T47D (cell line): ENCODE measurements around the gene TSGA10.
"Not testable (repeated sequence)": the region's sequence is repeated elsewhere in the genome, so short reads cannot be mapped to it uniquely, and the experiment has no call there.

Experiments
- DNase-seq, 2 experiments: peaks; one replicate each; pipeline versions ENCODE4 v3.0.0 to v3.0.0-alpha.2; 2011 to 2012; ENCODE audit warnings: low read depth in 1 of 2, low spot score in 1 of 2
- JUND ChIP-seq: IDR thresholded peaks from 2 replicates; pipeline ENCODE4 v1.6.1; 2012; ENCODE audit warnings: low read depth
- in situ Hi-C: cut with HindIII; loops from 2 replicates; pipeline ENCODE4 v1.10.0; 2016; ENCODE audit warnings: low sequenced_read_pairs, low pct_unique_long_range_greater_than_20kb

The TSGA10 gene

GRCh38 chr2:99028558-99028957, 126.2 kb downstream of the TSGA10 start:
- DNase-seq: no peak
- in situ Hi-C loops: no loop called here
- no peak for TF ChIP-seq JUND

- in situ Hi-C loops: no loop called here
- no peak for DNase-seq
- no peak for TF ChIP-seq JUND
Measured at GRCh38 chr2:99027856-99028255, 126.9 kb downstream of the TSGA10 start.

- in situ Hi-C loops: no loop called here
- no peak for TF ChIP-seq JUND
Measured at GRCh38 chr2:99000708-99001107, 154.0 kb downstream of the TSGA10 start.

GRCh38 chr2:98988695-98989094, 166.0 kb downstream of the TSGA10 start:
- in situ Hi-C loops, DNase-seq: not testable (repeated sequence)

More at GRCh38 chr2:99000708-99001107, 154.0 kb downstream of the TSGA10 start:
- DNase-seq: no peak

GRCh38 chr2:98985905-98986666, 168.7 kb downstream of the TSGA10 start:
- TF ChIP-seq JUND: no peak
- in situ Hi-C loops: no loop called here
- DNase-seq: no peak

- DNase-seq: no peak
- TF ChIP-seq JUND: no peak
- in situ Hi-C loops: no loop called here
Measured at GRCh38 chr2:98975611-98976010, 179.1 kb downstream of the TSGA10 start.

- no peak for DNase-seq
- in situ Hi-C loops: no loop called here
- TF ChIP-seq JUND: no peak
Measured at GRCh38 chr2:98972582-98973167, 182.1 kb downstream of the TSGA10 start.

GRCh38 chr2:98959810-98960507, 194.8 kb downstream of the TSGA10 start:
- no peak for TF ChIP-seq JUND
- DNase-seq: no peak
- in situ Hi-C loops: no loop called here

- in situ Hi-C loops: no loop called here
Measured at GRCh38 chr2:98952966-98953365, 201.8 kb downstream of the TSGA10 start.

GRCh38 chr2:98948956-98949739, 205.6 kb downstream of the TSGA10 start:
- in situ Hi-C loops: no loop called here
- DNase-seq: no peak
- no peak for TF ChIP-seq JUND

More at GRCh38 chr2:98952966-98953365, 201.8 kb downstream of the TSGA10 start:
- no peak for TF ChIP-seq JUND
- DNase-seq: no peak

- TF ChIP-seq JUND: no peak
- in situ Hi-C loops: no loop called here
- DNase-seq: no peak
Measured at GRCh38 chr2:98947554-98947953, 207.2 kb downstream of the TSGA10 start.
